Measurements from ENCODE around the gene HM13. TPM values are rescaled to one million over a fixed set of nuclear protein-coding genes. Genes with fewer than 3 reads are reported as not detected.
"Not testable (repeated sequence)": the region's sequence is repeated elsewhere in the genome, so short reads cannot be mapped to it uniquely, and the experiment has no call there.

HM13 gene
- 100 to 1,000 TPM in 1 of 10 donors, 10 to 100 TPM in 9; 70.3 to 105 (median 79.2) TPM for polyA plus RNA-seq (ENCODE audit: insufficient read length in 10 of 10)
- long read RNA-seq, donor 1, transcript HM13-202 (12 exons, 1,606 nt): major isoform, 11 of 28 reads
- long read RNA-seq, donor 1, partial matches to known transcripts: 15 of 28 reads
- long read RNA-seq, donor 1, other reads (novel, unspliced or antisense): 0 of 28 reads
- long read RNA-seq, donor 2, transcript HM13-202 (12 exons, 1,606 nt): major isoform, 7 of 17 reads
- long read RNA-seq, donor 2, partial matches to known transcripts: 5 of 17 reads
- long read RNA-seq, donor 2, other reads (novel, unspliced or antisense): 0 of 17 reads
- long read RNA-seq, donor 3: 0 reads
- long read RNA-seq, donor 4, transcript HM13-224 (3 exons, 3,932 nt): minor isoform, 6 of 31 reads
- long read RNA-seq, donor 4, transcript HM13-202 (12 exons, 1,606 nt): major isoform, 8 of 31 reads
- long read RNA-seq, donor 4, partial matches to known transcripts: 14 of 31 reads
- long read RNA-seq, donor 4, other reads (novel, unspliced or antisense): 0 of 31 reads
- long read RNA-seq, donor 5, transcript HM13-224 (3 exons, 3,932 nt): major isoform, 5 of 56 reads
- long read RNA-seq, donor 5, transcript HM13-202 (12 exons, 1,606 nt): major isoform, 5 of 56 reads
- long read RNA-seq, donor 5, partial matches to known transcripts: 43 of 56 reads
- long read RNA-seq, donor 5, other reads (novel, unspliced or antisense): 0 of 56 reads
- long read RNA-seq, donor 6, transcript HM13-202 (12 exons, 1,606 nt): major isoform, 23 of 65 reads
- long read RNA-seq, donor 6, partial matches to known transcripts: 35 of 65 reads
- long read RNA-seq, donor 6, other reads (novel, unspliced or antisense): 0 of 65 reads
- long read RNA-seq, donor 7, transcript HM13-202 (12 exons, 1,606 nt): major isoform, 10 of 28 reads
- long read RNA-seq, donor 7, partial matches to known transcripts: 16 of 28 reads
- long read RNA-seq, donor 7, other reads (novel, unspliced or antisense): 0 of 28 reads
- long read RNA-seq, donor 8, transcript HM13-202 (12 exons, 1,606 nt): major isoform, 14 of 28 reads
- long read RNA-seq, donor 8, partial matches to known transcripts: 11 of 28 reads
- long read RNA-seq, donor 8, other reads (novel, unspliced or antisense): 0 of 28 reads
- long read RNA-seq, donor 9, partial matches to known transcripts: 0 of 3 reads
- long read RNA-seq, donor 9, other reads (novel, unspliced or antisense): 0 of 3 reads

GRCh38 chr20:31514154-31515071 lies at the start of gene HM13:
HM13 (plus strand) TSS chr20:31514442; CDS start chr20:31514552, 110 bp downstream.
- DNase-seq: peak; percentile 91 to 98 (median 98)

GRCh38 chr20:31470946-31471345 lies 43.3 kb upstream of the HM13 start:
- not testable (repeated sequence) for DNase-seq

GRCh38 chr20:31472395-31473330 lies 41.6 kb upstream of the HM13 start:
- DNase-seq: peak in 2 of 3 donors; percentile 55 to 78

- no peak for DNase-seq
These were observed 40.7 kb upstream of the HM13 start for GRCh38 chr20:31473331-31474096.

GRCh38 chr20:31474097-31474436 lies 40.2 kb upstream of the HM13 start:
- no peak for DNase-seq

GRCh38 chr20:31474758-31475427 lies 39.3 kb upstream of the HM13 start, which contains the start of the genes DEFB124 and REM1:
DEFB124 (minus strand) TSS chr20:31475127; CDS start chr20:31473013, 2,114 bp downstream.
REM1 (plus strand) TSS chr20:31475288; CDS start chr20:31476446, 1,158 bp downstream.
- DNase-seq: peak in 2 of 3 donors; percentile 59 to 85

GRCh38 chr20:31475472-31476293 lies 38.6 kb upstream of the HM13 start:
- peak in 1 of 3 donors; percentile 69 for DNase-seq

- DNase-seq: peak in 1 of 3 donors; percentile 25
These were observed 38.0 kb upstream of the HM13 start for GRCh38 chr20:31476294-31476585.

GRCh38 chr20:31476643-31477215 lies 37.5 kb upstream of the HM13 start:
- peak in 1 of 3 donors; percentile 35 for DNase-seq

GRCh38 chr20:31484001-31484400 lies 30.2 kb upstream of the HM13 start:
- peak in 2 of 3 donors; percentile 53 to 81 for DNase-seq

- DNase-seq: peak; percentile 86 to 97 (median 94)
These were observed 28.5 kb upstream of the HM13 start for GRCh38 chr20:31485450-31486339.

GRCh38 chr20:31488115-31488514 lies 26.1 kb upstream of the HM13 start:
- DNase-seq: peak in 1 of 3 donors; percentile 57

- no peak for DNase-seq
These were observed 25.1 kb upstream of the HM13 start for GRCh38 chr20:31489152-31489551.

- no peak for DNase-seq
These were observed 23.5 kb upstream of the HM13 start for GRCh38 chr20:31490752-31491151.

GRCh38 chr20:31494131-31494530 lies 20.1 kb upstream of the HM13 start:
- DNase-seq: no peak
